HG02884 (cell line): ENCODE measurements around the gene SMAP2.
A peak's percentile ranks its signal among the peaks of the same experiment; 100 is the strongest.
"Not testable (repeated sequence)": the region's sequence is repeated elsewhere in the genome, so short reads cannot be mapped to it uniquely, and the experiment has no call there.

Source experiments
- ATAC-seq: cut with Tn5 transposase; IDR thresholded peaks from one replicate; pipeline ENCODE4 v1.9.1; 2021; ENCODE audit warnings: mild to moderate bottlenecking, moderate library complexity; ENCODE audit not compliant: unreplicated experiment

Gene SMAP2

DNA sequence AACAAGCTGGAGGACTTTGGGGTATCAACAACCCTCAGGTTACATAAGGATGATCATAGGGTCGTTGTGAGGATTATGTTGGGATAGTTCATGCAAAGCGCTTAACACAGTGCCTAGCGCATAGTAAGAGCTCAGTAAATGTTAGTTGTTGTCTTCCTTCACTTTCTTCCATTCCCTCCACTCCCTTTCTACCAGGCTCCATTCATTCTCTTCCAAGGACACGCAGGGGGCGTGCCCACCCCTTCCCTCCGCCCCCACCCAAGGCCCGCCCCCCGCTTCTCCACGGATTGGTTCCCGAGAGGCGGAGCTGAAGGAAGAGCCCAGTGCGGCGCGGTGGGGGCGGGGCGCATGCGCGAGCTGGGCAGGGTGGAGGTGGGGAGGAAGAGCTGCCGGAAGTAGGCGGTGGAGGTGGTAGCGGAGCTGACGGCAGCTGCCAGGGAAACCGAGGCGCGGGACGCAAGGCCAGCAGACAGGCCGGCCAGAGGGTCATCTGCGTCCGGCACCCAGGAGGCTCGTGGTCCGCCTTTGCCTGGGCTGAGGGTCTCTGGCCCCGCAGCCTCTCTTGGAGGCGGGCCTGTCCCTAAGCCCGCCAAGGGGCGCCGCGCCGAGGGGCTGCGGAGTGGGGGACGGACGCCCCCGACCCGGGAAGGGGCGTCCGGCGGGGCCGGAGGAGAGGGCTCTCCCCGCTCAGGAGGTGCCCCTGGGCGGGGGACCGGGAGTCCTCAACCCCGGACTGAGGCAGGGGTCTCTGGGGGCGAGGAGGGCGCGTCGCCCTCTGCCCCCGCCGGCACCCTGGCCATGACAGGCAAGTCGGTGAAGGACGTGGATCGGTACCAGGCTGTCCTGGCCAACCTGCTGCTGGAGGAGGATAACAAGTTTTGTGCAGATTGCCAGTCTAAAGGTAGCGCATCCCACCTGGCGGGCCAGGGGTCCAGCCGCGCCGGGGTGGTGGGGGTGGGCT, at the start of gene SMAP2:
Gene SMAP2 (plus strand): TSS at position 405 of the 961 bp plus-strand sequence. CDS start 394 bp downstream, at position 799.
- peak; percentile 79 for ATAC-seq

DNA sequence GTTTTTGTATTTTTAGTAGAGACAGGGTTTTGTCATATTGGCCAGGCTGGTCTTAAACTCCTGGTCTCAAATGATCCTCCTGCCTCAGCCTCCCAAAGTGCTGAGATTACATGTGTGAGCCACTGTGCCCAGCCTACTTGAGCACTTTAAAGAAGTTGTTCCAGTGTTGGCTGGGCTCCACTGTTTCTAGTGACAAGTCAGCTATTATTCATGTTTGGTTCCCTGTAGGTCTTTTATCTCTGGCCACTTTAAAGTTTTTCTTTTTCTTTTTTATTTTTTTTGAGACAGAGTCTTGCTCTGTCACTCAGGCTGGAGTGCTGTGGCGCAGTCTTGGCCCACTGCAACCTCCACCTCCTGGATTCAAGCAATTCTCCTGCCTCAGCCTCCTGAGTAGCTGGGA, 42.1 kb upstream of the SMAP2 start:
- ATAC-seq = not testable (repeated sequence)

DNA sequence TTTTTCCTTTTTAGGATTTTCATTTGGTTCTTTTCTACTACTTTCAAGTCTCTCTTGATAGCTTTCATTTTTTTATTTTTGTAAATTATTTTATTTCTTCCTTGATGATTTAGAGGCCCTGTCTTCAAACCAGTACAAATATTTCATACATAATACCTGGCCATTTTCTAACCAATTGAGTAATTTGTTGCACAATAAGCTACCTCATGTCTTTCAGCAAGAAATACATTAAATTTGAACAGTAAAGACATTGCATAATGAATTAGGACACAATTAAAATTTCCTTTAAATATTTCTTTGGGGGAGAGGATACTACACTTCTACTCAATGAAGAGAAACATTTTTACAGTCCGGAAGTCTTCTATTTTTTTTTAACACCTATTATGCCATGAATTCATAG, 40.8 kb upstream of the SMAP2 start:
- no peak for ATAC-seq

DNA sequence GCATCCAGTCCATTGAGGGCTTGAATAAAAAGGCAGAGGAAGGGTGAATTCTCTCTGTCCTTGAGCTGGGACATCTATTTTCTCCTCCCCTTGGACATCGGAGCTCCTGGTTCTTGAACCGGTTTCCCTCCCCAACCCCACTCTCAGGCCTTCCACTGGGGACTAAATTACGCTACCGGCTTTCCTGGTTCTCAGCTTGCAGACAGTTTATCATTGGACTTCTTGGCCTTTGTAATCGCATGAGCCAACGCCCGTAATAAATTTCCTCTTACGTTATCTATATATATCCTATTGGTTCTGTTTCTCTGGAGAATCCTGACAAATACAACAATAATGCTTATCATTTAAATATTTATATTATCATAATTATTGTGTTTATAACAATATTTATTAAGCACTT, 36.1 kb upstream of the SMAP2 start:
- no peak for ATAC-seq

DNA sequence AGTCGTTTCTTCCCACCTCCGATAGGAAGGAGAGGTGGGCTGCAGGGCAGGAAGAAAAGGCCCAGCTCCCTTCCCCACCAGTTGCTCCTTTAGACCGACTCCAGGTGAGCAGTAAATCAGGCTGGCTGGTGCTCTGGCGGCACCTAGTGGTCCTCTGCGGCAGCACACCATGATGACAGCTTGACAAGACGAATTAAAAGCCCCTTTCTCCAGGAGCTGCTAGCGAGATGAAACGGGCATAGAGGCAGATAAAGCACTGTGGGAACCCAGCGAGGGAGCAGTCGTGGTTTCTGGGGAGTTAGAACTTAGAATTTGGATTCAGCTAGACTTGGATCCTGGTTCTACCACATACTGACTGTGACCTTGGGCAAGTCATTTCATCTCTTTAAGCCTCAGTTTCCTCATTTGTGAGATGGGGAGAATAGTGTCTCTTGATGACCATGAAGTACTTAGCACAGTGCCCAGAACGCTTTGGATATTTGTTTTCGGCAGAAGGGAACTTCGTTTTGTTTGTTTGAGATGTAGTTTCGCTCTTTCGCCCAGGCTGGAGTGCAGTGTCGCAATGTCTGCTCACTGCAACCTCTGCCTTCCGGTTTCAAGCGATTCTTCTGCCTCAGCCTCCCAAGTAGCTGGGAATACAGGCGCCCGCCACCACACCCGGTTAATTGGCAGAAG, 34.6 kb upstream of the SMAP2 start:
- ATAC-seq = no peak

DNA sequence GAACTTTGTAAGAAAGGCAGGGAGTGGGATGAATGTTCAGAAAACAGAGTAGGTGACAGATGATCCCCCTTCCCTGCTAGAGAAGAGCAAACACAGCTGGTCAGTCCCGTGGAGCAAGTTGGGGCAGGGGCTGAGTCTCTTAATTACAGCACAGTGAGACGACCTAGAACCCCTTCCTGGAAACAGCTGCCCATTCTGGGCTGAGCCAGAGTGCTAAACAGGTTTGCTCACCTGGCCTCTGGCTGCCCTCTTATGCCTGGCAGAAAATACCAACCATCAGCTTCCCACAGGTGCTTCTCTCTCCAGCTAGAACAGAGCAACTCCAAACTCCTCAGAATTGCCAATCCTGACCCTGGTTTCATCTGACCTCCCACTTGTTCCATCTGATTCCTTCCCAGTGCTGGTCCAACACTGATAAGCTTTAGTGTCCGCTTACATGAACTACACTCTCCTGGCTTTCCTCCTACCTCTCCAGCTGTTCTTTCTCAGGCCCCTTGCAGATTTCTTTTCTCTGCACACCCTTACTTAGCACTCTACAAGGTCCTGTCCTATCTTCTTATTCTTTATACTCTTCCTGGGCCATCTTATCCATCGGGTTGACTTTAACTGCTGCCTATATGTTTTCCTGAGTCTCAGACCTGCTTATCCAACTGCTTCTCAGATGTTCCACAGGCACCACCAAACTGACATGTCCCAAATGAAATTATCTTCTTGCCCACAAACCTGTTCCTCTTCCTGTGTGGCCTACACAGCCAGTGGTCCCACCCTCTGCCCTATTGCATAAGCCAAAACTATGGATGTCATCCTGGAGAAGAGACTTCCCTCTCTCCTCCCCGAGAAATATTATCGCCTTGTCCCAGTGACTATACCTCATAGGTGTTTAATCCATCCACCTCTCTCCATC, 33.9 kb upstream of the SMAP2 start:
- ATAC-seq = no peak

DNA sequence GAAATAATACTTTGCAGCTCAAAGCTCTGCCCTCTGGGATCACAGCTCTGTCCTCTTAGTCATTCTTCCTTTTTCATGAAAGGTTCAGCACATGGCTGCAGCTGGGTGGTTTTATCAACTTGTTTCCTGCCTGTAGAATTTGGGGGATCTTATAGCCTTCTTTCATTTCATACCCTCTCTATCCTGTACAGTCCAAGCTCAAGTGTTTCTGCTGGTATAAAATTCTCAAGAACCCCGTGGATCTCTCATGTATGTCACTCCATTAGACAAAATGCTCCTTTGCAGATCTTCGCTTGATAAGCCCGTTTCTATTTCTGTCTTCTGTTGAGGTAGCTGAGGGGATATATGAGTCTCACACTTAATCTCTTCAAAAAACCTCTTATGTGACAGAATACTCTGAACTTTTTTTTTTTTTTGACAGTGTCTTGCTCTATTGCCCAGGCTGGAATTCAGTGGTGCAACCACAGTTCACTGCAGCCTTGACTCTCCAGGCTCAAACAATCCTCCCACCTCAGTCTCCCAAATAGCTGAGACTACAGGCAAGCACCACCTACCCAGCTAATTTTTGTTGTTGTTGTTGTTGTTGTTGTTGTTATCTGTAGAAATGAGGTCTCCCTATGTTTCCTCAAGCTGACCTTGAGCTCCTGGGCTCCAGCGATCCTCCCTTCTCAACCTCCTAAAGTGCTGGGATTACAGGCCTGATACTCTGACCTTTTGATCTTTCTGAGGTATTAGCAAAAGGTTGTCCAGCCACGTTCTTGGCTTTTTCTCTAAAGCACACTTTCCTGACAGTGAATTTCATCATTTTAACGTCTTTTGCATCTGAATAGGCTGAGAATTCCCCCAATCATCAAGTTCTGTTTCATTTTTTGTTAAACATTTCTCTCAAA, 31.8 kb upstream of the SMAP2 start:
- ATAC-seq = no peak

DNA sequence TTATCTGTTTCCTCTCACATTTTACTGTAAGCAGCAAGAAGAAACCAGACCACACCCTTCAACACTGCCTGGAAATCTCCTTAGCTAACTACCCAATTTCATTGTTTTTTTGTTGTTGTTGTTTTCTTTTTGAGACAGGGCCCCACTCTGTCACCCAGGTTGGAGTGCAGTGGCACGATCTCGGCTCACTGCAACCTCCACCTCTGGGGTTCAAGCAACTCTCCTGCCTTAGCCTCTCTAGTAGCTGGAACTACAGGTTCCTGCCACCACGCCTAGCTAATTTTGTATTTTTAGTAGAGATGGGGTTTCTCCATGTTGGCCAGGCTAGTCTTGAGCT, 31.2 kb upstream of the SMAP2 start:
- not testable (repeated sequence) for ATAC-seq

DNA sequence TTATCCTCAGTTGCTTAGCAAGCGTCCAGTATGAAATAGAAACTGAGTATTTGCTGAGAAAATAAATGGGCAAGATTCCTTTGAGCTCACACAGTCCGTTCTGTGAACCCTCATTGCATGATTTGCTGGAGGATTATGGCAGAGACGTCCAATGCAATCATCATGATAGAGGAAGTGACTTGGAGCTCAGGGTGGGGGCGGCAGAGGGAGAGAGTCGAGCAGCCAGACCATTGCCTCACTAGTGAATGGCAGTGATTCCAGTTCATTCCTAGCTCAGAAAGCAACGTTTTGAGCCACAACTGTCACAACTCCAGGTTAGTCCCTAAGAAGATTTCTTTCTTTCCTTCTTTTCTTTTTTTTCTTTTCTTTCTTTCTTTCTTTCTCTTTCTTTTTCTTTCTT, 28.9 kb upstream of the SMAP2 start:
- ATAC-seq = no peak

DNA sequence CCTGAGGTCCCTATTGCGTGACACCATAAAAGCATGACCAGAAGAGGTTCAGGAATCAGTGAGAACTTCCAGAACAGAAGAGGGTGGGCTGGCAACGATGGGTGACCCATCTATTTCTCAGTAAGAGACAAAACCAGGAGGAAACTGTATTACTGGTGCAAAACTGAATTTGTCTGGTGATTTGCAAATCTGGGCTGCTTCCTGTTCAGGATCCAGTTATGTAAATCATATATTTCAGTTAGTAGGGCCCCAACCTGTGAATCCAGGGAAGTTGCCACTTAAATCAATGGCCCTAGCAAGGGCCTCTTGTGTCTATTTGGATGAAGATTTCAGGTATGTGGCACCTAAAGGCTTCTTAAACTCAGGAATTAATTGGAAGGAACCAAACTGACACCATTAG, 23.1 kb upstream of the SMAP2 start:
- ATAC-seq = no peak

DNA sequence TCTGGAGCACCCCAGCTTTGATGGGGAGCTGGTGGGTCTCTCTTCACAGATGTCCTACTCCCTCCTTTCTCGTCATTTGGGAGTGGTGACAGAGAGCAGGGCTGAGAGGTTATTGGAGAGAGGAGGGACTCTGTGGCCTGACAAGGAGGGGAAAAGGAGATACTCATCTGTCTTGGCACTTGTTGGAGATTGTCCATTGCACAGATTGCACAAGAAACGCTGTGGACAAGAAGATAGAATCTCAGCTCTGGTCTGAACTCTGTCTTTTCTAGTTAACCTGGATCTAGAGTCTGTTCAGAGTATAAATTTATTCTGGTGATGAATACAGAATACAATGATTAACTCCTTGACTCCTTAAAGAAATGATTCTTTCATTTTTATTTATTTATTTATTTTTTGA, 22.4 kb upstream of the SMAP2 start:
- no peak for ATAC-seq

DNA sequence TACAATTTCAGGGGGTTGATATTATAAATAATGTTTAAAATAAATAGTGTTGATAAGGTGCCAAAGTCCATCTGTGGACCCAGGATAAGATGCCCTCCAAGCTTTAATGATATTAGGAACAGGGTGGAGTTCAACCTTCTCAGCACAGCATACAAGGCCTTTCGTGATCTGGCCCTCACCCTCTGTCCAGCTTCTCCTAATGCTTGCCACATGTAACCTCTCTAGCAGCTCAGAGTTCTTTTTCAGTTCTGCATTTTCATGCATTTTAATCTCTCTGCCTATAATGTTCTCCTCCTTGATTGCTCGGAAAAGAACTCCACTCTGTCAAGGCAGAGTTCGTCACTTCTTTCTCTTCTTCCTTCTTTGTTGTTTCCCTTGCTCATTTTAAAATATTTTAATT, 21.4 kb upstream of the SMAP2 start:
- ATAC-seq = no peak

DNA sequence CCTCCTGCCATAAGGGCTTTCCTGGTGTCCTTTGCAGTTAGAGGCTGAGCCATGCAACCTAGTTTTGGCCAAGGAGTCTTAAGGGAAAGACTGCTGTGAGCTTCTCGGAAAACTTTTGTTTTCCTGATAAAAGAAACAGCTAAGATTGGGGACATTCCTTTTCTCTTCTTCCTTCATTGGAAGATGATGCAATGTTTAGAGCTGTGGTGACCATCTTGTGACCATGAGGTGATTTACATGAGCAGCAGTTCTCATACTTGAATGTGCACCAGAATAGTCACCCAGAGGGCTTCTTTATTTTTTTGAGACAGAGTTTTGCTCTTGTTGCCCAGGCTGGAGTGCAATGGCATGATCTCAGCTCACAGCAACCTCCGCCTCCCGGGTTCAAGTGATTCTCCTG, 20.4 kb upstream of the SMAP2 start:
- no peak for ATAC-seq

DNA sequence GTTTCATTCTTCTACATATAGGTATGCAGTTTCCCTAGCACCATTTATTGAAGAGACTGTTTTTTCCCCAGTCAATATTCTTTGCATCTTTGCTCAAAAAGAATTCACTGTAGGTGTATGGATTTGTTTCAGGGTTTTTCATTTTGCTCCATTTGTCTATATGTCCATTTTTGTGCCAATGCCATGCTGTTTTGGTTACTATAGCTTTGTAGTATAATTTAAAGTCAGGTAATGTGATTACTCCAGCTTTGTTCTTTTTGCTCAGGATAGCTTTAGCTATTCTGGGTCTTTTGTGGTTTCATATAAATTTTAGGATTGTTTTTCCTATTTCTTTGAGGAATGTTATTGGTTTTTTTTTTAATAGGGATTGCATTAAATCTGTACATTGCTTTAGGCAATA, 15.9 kb upstream of the SMAP2 start:
- ATAC-seq = no peak

DNA sequence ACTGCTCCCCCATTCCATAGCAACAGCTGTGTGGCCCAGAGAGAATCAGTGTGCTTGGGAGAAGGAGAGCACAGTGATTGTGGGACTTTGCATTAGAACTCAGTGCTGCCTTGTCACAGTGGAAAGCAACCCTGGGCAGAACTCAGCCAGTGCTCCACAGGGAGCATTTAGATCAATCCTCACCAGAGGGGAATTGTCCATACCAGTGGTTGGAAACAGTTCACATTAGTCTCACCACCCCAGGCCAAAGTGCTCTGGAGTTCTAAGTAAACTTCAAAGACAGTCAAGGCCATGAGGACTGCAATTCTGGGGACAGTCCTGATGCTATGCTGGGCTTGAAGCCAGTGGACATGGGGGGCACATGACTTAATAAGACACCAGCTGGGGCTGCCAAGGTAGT, 12.9 kb upstream of the SMAP2 start:
- ATAC-seq = no peak

DNA sequence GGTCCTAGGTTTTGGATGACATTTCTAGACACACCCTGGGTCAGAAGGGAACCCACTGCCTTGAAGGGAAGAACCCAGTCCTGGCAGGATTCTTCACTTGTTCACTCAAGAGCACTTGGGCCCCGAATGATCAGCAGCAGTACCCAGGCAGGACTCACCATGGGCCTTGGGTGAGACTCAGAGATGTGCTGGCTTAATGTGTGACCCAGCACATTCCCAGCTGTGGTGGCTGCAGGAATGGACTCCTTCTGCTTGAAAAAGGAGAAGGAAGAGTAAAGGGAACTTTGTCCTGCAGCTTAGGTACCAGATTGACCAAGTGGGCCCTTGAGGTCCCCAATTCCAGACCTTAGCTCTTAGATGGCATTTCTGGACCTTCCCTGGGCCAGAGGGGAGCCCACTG, 12.3 kb upstream of the SMAP2 start:
- ATAC-seq = no peak

DNA sequence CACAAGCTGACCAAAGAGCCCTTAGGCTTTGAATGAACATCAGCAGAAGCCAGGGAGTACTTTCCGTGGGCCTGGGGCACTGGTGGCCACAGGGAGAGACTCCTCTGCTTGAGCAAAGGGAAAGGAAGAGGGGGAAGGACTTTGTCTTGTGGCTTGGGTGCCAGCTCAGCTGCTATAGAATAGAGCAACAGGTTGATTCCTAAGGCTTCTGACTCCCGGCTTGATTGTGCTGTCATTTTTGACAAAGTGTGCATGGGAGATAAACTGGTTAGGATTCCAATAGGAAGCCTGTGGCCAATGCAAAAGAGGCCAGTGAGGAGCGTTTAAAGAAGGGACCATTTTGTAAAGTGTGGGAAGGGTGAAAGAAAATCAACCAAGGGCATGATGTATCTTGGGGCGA, 11.9 kb upstream of the SMAP2 start:
- ATAC-seq = no peak

DNA sequence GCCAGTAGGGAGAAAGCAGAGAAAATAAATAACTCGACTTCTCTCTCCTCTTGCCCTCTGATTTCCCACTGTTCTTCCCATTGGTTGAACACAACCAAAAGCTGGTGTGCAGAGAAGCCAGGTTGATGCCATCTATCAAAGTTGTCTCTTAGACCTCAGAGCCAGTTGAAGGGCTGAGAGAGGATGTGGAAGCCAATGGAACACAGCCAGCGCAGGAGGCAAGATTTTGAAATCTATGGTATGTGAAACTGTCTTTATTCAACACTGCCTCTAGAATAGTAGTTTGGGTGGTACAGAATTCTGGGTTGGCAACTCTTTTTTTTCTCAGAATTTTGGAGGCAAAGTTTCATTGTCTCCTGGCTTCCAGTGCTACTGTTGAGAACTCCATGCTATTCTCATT, 11.3 kb upstream of the SMAP2 start:
- no peak for ATAC-seq

DNA sequence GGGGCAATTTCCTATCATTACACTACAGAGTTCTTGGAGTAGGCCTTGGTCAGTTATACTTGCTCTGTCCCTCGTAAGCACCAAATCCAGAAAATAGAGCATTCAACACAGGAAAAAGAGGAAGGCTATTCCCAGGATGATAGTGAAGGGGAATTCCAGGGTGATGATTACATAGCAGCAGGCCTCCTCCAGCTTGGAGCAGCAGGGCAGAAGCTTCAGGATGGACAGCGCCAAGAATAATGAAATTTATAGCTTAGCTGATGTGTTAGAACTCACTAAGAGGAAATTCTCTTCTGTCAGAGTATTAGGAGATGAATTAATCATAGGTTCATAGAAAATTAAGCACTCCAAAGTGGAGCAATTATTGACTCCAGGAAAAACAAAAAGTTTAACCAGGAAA, 10.8 kb upstream of the SMAP2 start:
- no peak for ATAC-seq

DNA sequence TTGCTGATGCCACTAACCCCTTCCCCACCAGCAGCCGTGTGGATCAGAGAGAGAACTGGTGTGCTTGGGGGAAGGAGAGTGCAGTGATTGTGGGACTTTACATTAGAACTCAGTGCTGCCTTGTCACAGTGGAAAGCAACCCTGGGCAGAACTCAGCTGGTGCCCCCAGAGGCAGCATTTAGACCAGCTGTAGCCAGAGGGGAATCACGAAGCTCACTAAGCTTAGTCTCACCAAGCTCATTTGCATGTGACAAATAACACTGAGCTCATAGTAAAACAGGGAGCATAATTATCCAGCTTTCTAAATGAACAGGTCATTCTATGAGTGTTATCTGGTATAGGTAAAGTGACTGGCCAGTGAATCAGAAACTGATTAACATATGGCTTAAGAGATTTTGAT, 9.8 kb upstream of the SMAP2 start:
- ATAC-seq = peak; percentile 63
